ENCODE measurements around the gene DLG2.
"Not testable (repeated sequence)": the region's sequence is repeated elsewhere in the genome, so short reads cannot be mapped to it uniquely, and the experiment has no call there.

Gene DLG2

DNA sequence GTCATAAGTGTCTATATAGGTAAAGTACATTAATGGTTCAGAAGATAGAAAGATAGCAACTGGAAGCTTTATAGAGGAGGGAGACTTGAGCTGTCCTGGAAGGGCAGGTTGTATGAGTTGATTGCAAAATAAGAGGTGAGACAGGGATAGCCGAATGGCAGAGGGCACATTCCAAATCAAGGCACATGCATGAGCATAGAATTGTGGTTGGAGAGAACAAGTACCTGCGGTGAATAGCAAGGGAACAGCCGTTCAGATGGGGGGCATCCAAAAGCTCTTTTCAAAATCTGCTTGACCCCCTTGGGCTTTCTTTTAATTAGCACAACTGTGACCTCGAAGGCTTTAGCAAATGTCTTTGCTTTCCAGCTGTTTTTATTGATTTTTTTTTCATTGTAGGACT is 1868.0 kb downstream of the DLG2 start:
- TF ChIP-seq, protein P1, sequence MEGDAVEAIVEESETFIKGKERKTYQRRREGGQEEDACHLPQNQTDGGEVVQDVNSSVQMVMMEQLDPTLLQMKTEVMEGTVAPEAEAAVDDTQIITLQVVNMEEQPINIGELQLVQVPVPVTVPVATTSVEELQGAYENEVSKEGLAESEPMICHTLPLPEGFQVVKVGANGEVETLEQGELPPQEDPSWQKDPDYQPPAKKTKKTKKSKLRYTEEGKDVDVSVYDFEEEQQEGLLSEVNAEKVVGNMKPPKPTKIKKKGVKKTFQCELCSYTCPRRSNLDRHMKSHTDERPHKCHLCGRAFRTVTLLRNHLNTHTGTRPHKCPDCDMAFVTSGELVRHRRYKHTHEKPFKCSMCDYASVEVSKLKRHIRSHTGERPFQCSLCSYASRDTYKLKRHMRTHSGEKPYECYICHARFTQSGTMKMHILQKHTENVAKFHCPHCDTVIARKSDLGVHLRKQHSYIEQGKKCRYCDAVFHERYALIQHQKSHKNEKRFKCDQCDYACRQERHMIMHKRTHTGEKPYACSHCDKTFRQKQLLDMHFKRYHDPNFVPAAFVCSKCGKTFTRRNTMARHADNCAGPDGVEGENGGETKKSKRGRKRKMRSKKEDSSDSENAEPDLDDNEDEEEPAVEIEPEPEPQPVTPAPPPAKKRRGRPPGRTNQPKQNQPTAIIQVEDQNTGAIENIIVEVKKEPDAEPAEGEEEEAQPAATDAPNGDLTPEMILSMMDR (conservative IDR thresholded peaks at IDR 0.05; ENCODE audit: low read depth, low read length): no peak
- no peak overlapping the region for H3K4me3 ChIP-seq (ENCODE audit: low read depth, low read length)
- no peak for DNase-seq (ENCODE audit: low read depth)

DNA sequence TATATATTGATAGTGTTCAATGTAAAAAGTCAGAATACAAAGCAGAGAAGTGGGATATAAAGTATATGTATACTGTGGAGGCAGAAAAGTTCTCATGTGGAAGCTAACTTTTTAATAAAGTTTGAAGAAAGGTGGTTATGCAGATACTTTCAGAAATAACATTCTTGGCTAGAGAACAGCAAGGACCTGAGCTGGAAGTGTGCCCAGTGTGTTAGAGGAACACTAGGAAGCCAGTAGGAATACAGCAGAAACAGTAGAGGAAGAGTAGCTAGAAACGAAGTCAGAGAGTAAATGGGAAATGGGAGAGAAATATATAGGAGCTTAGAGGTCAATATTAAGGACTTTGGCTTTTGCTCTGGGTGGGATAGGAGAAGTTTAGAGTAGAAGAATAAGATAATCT is 1876.1 kb downstream of the DLG2 start:
- no peak for DNase-seq (ENCODE audit: low read depth)
- TF ChIP-seq, protein P1 (conservative IDR thresholded peaks at IDR 0.05; ENCODE audit: low read depth, low read length): no peak
- H3K4me3 ChIP-seq (ENCODE audit: low read depth, low read length): no peak overlapping the region

DNA sequence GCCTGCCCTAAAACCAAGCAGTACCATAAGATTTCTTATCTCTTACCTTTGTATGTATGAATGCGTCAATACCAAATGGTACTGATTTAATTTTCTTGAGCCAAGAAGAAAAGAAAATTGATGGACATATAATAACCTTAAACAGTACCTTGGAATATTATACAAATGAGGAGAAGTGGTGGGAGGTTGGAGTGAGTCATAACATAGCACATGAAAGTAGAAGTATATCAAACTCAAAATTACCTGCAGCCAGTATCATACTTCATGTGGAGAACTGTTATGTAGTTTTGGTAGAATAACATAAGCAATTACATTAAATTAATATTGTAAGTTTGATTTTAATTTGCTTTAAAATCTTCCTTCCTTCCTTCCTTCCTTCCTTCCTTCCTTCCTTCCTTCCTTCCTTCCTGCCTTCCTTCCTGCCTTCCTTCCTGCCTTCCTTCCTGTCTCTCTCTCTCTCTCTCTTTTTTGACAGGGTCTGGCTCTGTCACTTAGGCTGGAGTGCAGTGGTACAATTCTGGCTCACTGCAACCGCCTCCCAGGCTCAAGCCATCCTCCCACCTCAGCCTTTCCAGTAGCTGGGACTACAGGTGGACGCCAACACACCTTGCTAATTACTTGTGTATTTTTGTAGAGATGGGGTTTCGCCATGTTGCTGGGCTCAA is 1880.1 kb downstream of the DLG2 start:
- no peak overlapping the region for H3K4me3 ChIP-seq (ENCODE audit: low read depth, low read length)
- DNase-seq (ENCODE audit: low read depth): no peak
- TF ChIP-seq, protein P1 (conservative IDR thresholded peaks at IDR 0.05; ENCODE audit: low read depth, low read length): no peak

DNA sequence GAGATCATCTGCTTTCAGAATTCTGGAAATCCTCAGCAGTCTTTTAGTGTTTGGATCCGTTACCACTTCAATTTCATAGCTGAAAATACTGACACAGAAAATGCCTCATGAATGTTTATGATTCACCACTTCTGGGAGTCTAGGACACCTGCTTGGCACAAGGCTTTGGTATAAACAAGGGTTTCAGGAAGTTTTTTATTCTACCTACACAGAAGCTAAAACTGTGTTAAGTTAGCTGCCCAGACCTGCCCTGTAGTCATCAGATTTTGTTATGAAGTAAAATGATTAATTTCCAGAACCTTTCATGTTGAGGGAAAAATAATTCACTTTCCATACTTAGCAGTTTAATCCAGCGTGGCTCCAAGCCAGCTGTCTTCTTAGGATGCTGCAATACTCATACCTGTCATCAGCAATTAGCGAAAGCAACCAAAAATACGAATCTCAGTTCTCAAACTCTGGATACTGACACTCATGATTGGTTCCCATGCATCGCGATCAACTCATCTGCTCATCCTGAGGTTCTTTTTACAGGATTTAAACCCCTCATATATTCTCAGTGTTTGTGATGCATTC is 1882.4 kb downstream of the DLG2 start:
- TF ChIP-seq, protein P1 (conservative IDR thresholded peaks at IDR 0.05; ENCODE audit: low read depth, low read length): no peak
- no peak overlapping the region for H3K4me3 ChIP-seq (ENCODE audit: low read depth, low read length)
- no peak for DNase-seq (ENCODE audit: low read depth)

DNA sequence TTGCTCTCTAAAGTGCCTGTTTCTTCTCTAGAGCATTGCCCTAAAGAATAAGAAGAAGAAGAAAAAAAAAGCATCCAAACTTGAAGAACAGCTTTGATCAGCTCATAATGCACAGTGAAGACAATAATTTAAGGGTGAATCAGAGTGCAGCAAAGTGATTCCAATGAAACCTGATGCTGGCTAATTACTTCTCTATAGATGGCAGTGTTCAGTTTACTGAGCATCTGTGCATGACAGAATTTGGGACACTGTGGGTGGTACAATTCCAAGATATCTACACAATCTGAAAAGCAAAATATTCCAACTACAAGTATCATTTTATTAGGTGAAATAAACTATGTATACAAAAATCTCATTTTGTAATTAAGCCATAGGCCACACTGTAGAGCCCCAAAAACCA is 1890.5 kb downstream of the DLG2 start:
- TF ChIP-seq, protein P1 (conservative IDR thresholded peaks at IDR 0.05; ENCODE audit: low read depth, low read length): no peak
- DNase-seq (ENCODE audit: low read depth): no peak
- H3K4me3 ChIP-seq (ENCODE audit: low read depth, low read length): no peak overlapping the region

DNA sequence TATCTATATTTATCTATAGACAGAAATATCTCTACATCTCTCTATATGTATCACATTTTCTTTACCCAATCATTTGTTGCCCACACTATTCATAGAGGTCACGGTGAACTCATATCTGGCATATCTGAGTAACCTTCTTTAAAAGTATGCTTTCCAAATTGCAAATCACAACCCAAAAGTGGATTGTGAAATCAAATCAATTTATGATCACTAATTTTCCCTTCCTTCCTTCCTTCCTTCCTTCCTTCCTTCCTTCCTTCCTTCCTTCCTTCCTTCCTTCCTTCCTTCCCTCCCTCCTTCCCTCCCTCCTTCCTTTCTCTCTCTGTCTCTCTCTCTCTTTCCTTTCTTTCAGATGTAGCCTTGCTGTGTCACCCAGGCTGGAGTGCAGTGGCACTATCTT is 1893.0 kb downstream of the DLG2 start:
- TF ChIP-seq, protein P1 (conservative IDR thresholded peaks at IDR 0.05; ENCODE audit: low read depth, low read length): no peak
- no peak overlapping the region for H3K4me3 ChIP-seq (ENCODE audit: low read depth, low read length)
- DNase-seq (ENCODE audit: low read depth): no peak

DNA sequence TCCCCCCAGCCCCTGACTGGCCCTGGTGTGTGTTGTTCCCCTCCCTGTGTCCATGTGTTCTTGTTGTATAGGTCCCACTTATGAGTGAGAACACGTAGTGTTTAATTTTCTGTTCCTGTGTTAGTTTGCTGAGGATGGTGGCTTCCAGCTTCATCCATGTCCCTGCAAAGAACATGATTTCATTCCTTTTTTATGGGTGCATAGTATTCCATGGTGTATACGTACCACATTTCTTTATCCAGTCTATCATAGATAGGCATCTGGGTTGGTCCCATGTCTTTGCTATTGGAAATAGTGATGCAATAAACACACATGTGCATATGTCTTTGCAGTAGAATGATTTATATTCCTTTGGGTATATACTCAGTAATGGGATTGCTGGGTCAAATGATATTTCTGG is 1895.9 kb downstream of the DLG2 start:
- not testable (repeated sequence) for DNase-seq (ENCODE audit: low read depth); H3K4me3 ChIP-seq (ENCODE audit: low read depth, low read length)

All from choroid plexus epithelial cell (primary cell).